Trophoblast cell (in vitro differentiated cells and primary cell): Measurements from ENCODE around the gene RGS19.
"Not testable (repeated sequence)": the region's sequence is repeated elsewhere in the genome, so short reads cannot be mapped to it uniquely, and the experiment has no call there.

Source experiments
- DNase-seq, 2 donors: peaks; one replicate each; pipeline ENCODE4 v3.0.0-alpha.2; 2016
- H2AFZ ChIP-seq: 2 replicates; pipeline ENCODE4 v1.6.1; 2013; ENCODE audit warnings: low read length, moderate library complexity, mild to moderate bottlenecking; ENCODE audit not compliant: insufficient read depth, poor library complexity
- H2AK5ac ChIP-seq: 2 replicates; pipeline ENCODE4 v1.6.1; 2013; ENCODE audit warnings: mild to moderate bottlenecking, low read length
- H2BK120ac ChIP-seq: 2 replicates; pipeline ENCODE4 v1.6.1; 2013; ENCODE audit warnings: low read length, mild to moderate bottlenecking, moderate library complexity; ENCODE audit not compliant: insufficient read depth, poor library complexity
- H2BK12ac ChIP-seq: 2 replicates; pipeline ENCODE4 v1.6.1; 2013; ENCODE audit warnings: mild to moderate bottlenecking, low read length, moderate library complexity
- H2BK5ac ChIP-seq: 2 replicates; pipeline ENCODE4 v1.6.1; 2013; ENCODE audit warnings: low read length, low read depth, moderate library complexity, mild to moderate bottlenecking; ENCODE audit not compliant: poor library complexity
- H3K14ac ChIP-seq: 2 replicates; pipeline ENCODE4 v1.6.1; 2013; ENCODE audit warnings: mild to moderate bottlenecking, low read length
- H3K18ac ChIP-seq: 2 replicates; pipeline ENCODE4 v1.6.1; 2013; ENCODE audit warnings: mild to moderate bottlenecking, low read length
- H3K23ac ChIP-seq: 2 replicates; pipeline ENCODE4 v1.6.1; 2013; ENCODE audit warnings: low read length
- H3K27ac ChIP-seq: 2 replicates; pipeline ENCODE4 v1.5.1; 2013; ENCODE audit warnings: low read depth, mild to moderate bottlenecking, inconsistent platforms, low read length, moderate library complexity
- H3K27me3 ChIP-seq: 2 replicates; pipeline ENCODE4 v1.6.1; 2013; ENCODE audit warnings: inconsistent platforms, mild to moderate bottlenecking, low read length, moderate library complexity; ENCODE audit not compliant: insufficient read depth
- H3K36me3 ChIP-seq, 2 experiments: 1 replicate in 1 of 2; 2 replicates in 1 of 2; pipeline ENCODE4 v1.6.1; 2013; ENCODE audit warnings: low read length in 2 of 2, mild to moderate bottlenecking in 2 of 2, moderate library complexity in 1 of 2; ENCODE audit not compliant: insufficient read depth in 2 of 2, control insufficient read depth in 1 of 2
- H3K4ac ChIP-seq: 2 replicates; pipeline ENCODE4 v1.6.1; 2013; ENCODE audit warnings: low read depth, mild to moderate bottlenecking, low read length, moderate library complexity
- H3K4me1 ChIP-seq, 2 experiments: 1 replicate in 1 of 2; 2 replicates in 1 of 2; pipeline ENCODE4 v1.6.1; 2013; ENCODE audit warnings: low read length in 2 of 2, mild to moderate bottlenecking in 2 of 2, moderate library complexity in 1 of 2; ENCODE audit not compliant: insufficient read depth in 2 of 2, control insufficient read depth in 1 of 2
- H3K4me2 ChIP-seq: 2 replicates; pipeline ENCODE4 v1.6.1; 2013; ENCODE audit warnings: inconsistent platforms, mild to moderate bottlenecking, low read length, moderate library complexity
- H3K4me3 ChIP-seq: 2 replicates; pipeline ENCODE4 v1.5.1; 2013; ENCODE audit warnings: mild to moderate bottlenecking, low read depth, low read length, inconsistent platforms
- H3K79me1 ChIP-seq: one replicate; pipeline ENCODE4 v1.6.1; 2013; ENCODE audit warnings: low read length
- H3K79me2 ChIP-seq: 2 replicates; pipeline ENCODE4 v1.6.1; 2013; ENCODE audit warnings: low read length, mild to moderate bottlenecking; ENCODE audit not compliant: control insufficient read depth, insufficient read depth, poor library complexity
- H3K9ac ChIP-seq: 2 replicates; pipeline ENCODE4 v1.6.1; 2013; ENCODE audit warnings: mild to moderate bottlenecking, low read length
- H3K9me3 ChIP-seq: 2 replicates; pipeline ENCODE4 v1.6.1; 2013; ENCODE audit warnings: low read depth, mild to moderate bottlenecking, control low read depth, inconsistent platforms, low read length; ENCODE audit not compliant: insufficient read depth
- H4K12ac ChIP-seq: 2 replicates; pipeline ENCODE4 v1.6.1; 2013; ENCODE audit warnings: low read depth, mild to moderate bottlenecking, low read length, moderate library complexity
- H4K8ac ChIP-seq: 2 replicates; pipeline ENCODE4 v1.6.1; 2013; ENCODE audit warnings: low read depth, mild to moderate bottlenecking, low read length, moderate library complexity
- H4K91ac ChIP-seq: one replicate; pipeline ENCODE4 v1.6.1; 2013; ENCODE audit warnings: low read depth, mild to moderate bottlenecking, low read length, moderate library complexity
- WGBS: extraction: QIAGEN DNeasy Blood & Tissue Kit; methylation state at CpG from one replicate; pipeline ENCODE4 v1.1.7; 2013; ENCODE audit warnings: missing lambda C conversion rate; ENCODE audit not compliant: insufficient read length, insufficient coverage; ENCODE audit errors: extremely low coverage; 5-methylcytosine and 5-hydroxymethylcytosine counted together

RGS19 gene

GRCh38 chr20:64087226-64087825 is 8.0 kb upstream of the RGS19 start:
- H3K18ac ChIP-seq, H3K4ac ChIP-seq, H2BK12ac ChIP-seq, H4K91ac ChIP-seq, H3K36me3 ChIP-seq, H4K12ac ChIP-seq, H2BK120ac ChIP-seq, H3K4me3 ChIP-seq, H2AFZ ChIP-seq, DNase-seq, H3K23ac ChIP-seq, H4K8ac ChIP-seq, H3K14ac ChIP-seq, H3K79me2 ChIP-seq, H2BK5ac ChIP-seq, H3K4me2 ChIP-seq, H2AK5ac ChIP-seq, H3K79me1 ChIP-seq, H3K9me3 ChIP-seq, H3K27ac ChIP-seq, H3K9ac ChIP-seq: not testable (repeated sequence)
- no CpG with 5 or more reads among the region's 36 CpGs for WGBS
- Histone ChIP-seq H3K27me3 (peaks cover 24% of the 10 kb centered on the region), H3K4me1 (peaks cover 10 to 11% of the 10 kb centered on the region in 2 experiments)

DNA sequence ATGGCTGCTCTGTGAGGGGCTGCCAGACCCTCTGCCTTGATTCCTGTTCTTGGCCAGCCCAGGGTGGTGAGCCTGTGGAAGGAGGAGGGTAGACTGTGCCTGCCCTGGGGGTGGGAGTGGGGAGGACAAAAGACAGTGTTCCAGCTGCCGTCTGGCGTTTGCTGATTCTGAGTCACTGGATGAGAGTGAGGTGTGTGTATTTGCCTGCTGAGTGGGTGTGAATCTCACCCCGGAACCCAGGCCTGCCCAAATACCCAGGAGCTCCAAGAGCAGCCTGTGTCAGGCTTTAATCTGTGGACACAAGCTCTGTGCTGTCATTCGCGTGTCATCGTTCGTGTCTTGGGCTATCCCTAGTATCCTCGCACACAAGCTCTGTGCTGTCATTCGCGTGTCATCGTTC is 7.5 kb upstream of the RGS19 start:
- peaks cover 9% of the 10 kb centered on the region for H3K9me3 ChIP-seq
- H3K79me1 ChIP-seq, result no peaks in the 10 kb centered on the region
- H3K23ac ChIP-seq, result no peak overlapping the region
- H4K8ac ChIP-seq, result no peak overlapping the region
- no peaks in the 10 kb centered on the region for H3K79me2 ChIP-seq
- H2AK5ac ChIP-seq, result no peak overlapping the region
- no peak overlapping the region for H2BK120ac ChIP-seq
- no peak overlapping the region for H4K12ac ChIP-seq
- H2BK12ac ChIP-seq, result no peak overlapping the region
- no peak overlapping the region for H4K91ac ChIP-seq
- H3K4me1 ChIP-seq, result peaks cover 10 to 15% of the 10 kb centered on the region in 2 experiments
- H2BK5ac ChIP-seq, result no peak overlapping the region
- H2AFZ ChIP-seq, result no peak overlapping the region
- H3K4me2 ChIP-seq, result no peak overlapping the region
- H3K4me3 ChIP-seq, result no peak overlapping the region
- peaks cover 24% of the 10 kb centered on the region for H3K27me3 ChIP-seq
- H3K27ac ChIP-seq, result no peak overlapping the region
- no peak overlapping the region for H3K4ac ChIP-seq
- no CpG with 5 or more reads among the region's 11 CpGs for whole genome bisulfite sequencing
- no peak overlapping the region for H3K9ac ChIP-seq
- no peak for DNase-seq
- H3K36me3 ChIP-seq, result no peaks in the 10 kb centered on the region
- no peak overlapping the region for H3K18ac ChIP-seq
- H3K14ac ChIP-seq, result no peak overlapping the region

- no CpG with 5 or more reads among the region's 23 CpGs for WGBS
- H3K14ac ChIP-seq, result no peak overlapping the region
- no peak overlapping the region for H2BK5ac ChIP-seq
- H3K36me3 ChIP-seq, result no peaks in the 10 kb centered on the region
- no peak overlapping the region for H2AFZ ChIP-seq
- H3K79me2 ChIP-seq, result peaks cover 3% of the 10 kb centered on the region
- H3K79me1 ChIP-seq, result peaks cover 3% of the 10 kb centered on the region
- H3K18ac ChIP-seq, result no peak overlapping the region
- H3K23ac ChIP-seq, result no peak overlapping the region
- peaks cover 10 to 16% of the 10 kb centered on the region in 2 experiments for H3K4me1 ChIP-seq
- H2BK12ac ChIP-seq, result no peak overlapping the region
- no peak for DNase-seq
- no peak overlapping the region for H4K12ac ChIP-seq
- H3K4me3 ChIP-seq, result no peak overlapping the region
- H3K4me2 ChIP-seq, result no peak overlapping the region
- no peak overlapping the region for H2AK5ac ChIP-seq
- no peak overlapping the region for H4K91ac ChIP-seq
- peaks cover 28% of the 10 kb centered on the region for H3K27me3 ChIP-seq
- H2BK120ac ChIP-seq, result no peak overlapping the region
- no peak overlapping the region for H3K4ac ChIP-seq
- H3K27ac ChIP-seq, result no peak overlapping the region
- H4K8ac ChIP-seq, result no peak overlapping the region
- H3K9ac ChIP-seq, result no peak overlapping the region
- peaks cover 9% of the 10 kb centered on the region for H3K9me3 ChIP-seq
Observed at GRCh38 chr20:64084685-64085152, 5.4 kb upstream of the RGS19 start.

GRCh38 chr20:64083804-64084684 is 4.7 kb upstream of the RGS19 start, which contains the start of gene LKAAEAR1:
TSS of gene LKAAEAR1 (minus strand) at chr20:64084398. CDS start at chr20:64084219, 179 bp downstream.
- Histone ChIP-seq H3K9ac (no peak within 1 kb of the TSS), H3K4me2 (peak within 1 kb of the TSS; percentile 91), H3K27ac (no peak within 1 kb of the TSS), H2AFZ (peak within 1 kb of the TSS; percentile 66), H3K4me3 (peak within 1 kb of the TSS; percentile 67), H3K14ac (no peak within 1 kb of the TSS), H4K8ac (no peak within 1 kb of the TSS), H2AK5ac (no peak within 1 kb of the TSS), H2BK120ac (no peak within 1 kb of the TSS), H3K18ac (no peak within 1 kb of the TSS), H3K4me1 (peaks cover 12 to 18% of the 10 kb centered on the region in 2 experiments), H3K79me2 (peaks cover 8% of the 10 kb centered on the region), H3K4ac (no peak within 1 kb of the TSS), H2BK5ac (no peak within 1 kb of the TSS), H3K79me1 (peaks cover 10% of the 10 kb centered on the region), H4K12ac (peak within 1 kb of the TSS; percentile 16), H2BK12ac (no peak within 1 kb of the TSS), H3K27me3 (peaks cover 28% of the 10 kb centered on the region), H3K23ac (no peak within 1 kb of the TSS), H3K36me3 (no peaks in the 10 kb centered on the region), H4K91ac (no peak within 1 kb of the TSS), H3K9me3 (peaks cover 9% of the 10 kb centered on the region)
- WGBS, result no CpG with 5 or more reads among the region's 86 CpGs
- no peak for DNase-seq
